BLaER1 treated with 17β-estradiol and CSF1 and Interleukin-3, amounts not matched to agents 10 nM and 100 nM (cell line): Measurements from ENCODE around the gene OAT.
"Not testable (repeated sequence)": the region's sequence is repeated elsewhere in the genome, so short reads cannot be mapped to it uniquely, and the experiment has no call there.

ENCODE experiments used
- H3K27ac ChIP-seq, 11 experiments: shearing (Covaris generic); formaldehyde crosslinking; 2 replicates each; pipeline ENCODE4 v1.8.1; 2022
- H3K27me3 ChIP-seq, 11 experiments: shearing (Covaris generic); formaldehyde crosslinking; 2 replicates each; pipeline ENCODE4 v1.8.1; 2022
- H3K36me3 ChIP-seq, 11 experiments: shearing (Covaris generic); formaldehyde crosslinking; 2 replicates each; pipeline ENCODE4 v1.8.1; 2022
- H3K4me1 ChIP-seq, 10 experiments: shearing (Covaris generic); formaldehyde crosslinking; 2 replicates each; pipeline ENCODE4 v1.8.1; 2022
- H3K4me2 ChIP-seq, 11 experiments: shearing (Covaris generic); formaldehyde crosslinking; 2 replicates each; pipeline ENCODE4 v1.8.1; 2022
- H3K4me3 ChIP-seq, 10 experiments: shearing (Covaris generic); formaldehyde crosslinking; 2 replicates each; pipeline ENCODE4 v1.8.1; 2022
- H3K9ac ChIP-seq, 11 experiments: shearing (Covaris generic); formaldehyde crosslinking; 2 replicates each; pipeline ENCODE4 v1.8.1; 2022
- H3K9me3 ChIP-seq, 11 experiments: shearing (Covaris generic); formaldehyde crosslinking; replicated peaks in 1 of 11; 2 replicates each; pipeline ENCODE4 v1.8.1; 2022
- H4K20me1 ChIP-seq, 11 experiments: shearing (Covaris generic); formaldehyde crosslinking; 2 replicates each; pipeline ENCODE4 v1.8.1; 2022
- Cebpa-rat ChIP-seq, 11 experiments: shearing (Covaris generic); IDR thresholded peaks; 2 replicates each; pipeline ENCODE4 v1.8.1; 2022

OAT gene

DNA sequence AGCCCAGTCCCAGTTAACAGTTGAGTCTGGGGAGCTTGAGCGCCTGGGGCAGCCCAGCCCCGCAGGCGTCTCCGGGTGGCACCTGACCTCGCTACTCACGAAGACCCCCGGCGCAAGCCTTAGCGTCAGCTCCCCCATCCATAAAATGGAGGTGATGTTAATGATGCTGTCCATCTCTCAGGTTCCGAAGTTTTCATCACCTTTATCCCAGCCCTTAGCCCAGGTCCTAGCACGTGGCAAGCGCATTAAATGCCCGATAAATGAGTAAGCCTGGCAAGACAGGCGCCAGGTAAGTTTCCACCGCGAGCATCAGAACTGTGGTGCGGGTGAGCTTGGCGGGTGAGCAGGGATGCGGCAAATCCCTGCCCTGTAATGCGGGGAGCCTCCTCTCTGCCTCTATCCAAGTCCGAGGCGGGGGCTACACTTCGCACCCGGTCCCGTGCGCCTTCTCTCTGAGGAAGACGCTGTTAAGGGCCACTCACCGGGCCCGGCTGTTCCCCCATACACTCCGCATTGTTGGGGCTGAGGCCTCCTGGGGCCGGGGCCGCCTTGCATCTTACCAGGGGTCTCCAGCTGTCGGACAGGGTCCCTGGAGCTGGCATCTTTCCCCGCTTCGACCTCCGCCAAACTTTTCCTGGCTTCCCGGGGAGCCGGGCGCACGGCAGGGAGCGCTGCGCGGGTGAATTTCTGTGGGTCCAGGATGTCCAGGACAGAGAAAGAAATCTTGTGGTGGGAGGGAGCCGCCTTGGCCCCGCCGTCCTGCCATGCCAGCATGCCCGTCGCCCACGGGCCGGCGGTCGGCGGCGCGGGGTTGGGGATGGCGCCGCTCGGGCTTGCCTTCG, 30.7 kb upstream of the OAT start:
- Histone ChIP-seq H4K20me1 (peaks cover 0 to 37% (median 10%) of the 10 kb centered on the region in 11 experiments; a peak in 11 of 22 replicates), H3K4me1 (peaks cover 0 to 7% (median 0%) of the 10 kb centered on the region in 10 experiments; a peak in 2 of 20 replicates), H3K9me3 (peaks cover 6 to 27% (median 13%) of the 10 kb centered on the region in 11 experiments; a peak in 18 of 22 replicates), H3K9ac (no peak overlapping the region), H3K27me3 (peaks cover 94 to 100% (median 100%) of the 10 kb centered on the region in 11 experiments), H3K4me2 (no peak overlapping the region), H3K27ac (no peak overlapping the region), H3K4me3 (peak overlapping the region in 1 of 10 experiments; percentile 4; a peak in 1 of 20 replicates), H3K36me3 (no peaks in the 10 kb centered on the region)
- TF ChIP-seq Cebpa-rat (IDR thresholded peaks at IDR 0.05), result no peak

DNA sequence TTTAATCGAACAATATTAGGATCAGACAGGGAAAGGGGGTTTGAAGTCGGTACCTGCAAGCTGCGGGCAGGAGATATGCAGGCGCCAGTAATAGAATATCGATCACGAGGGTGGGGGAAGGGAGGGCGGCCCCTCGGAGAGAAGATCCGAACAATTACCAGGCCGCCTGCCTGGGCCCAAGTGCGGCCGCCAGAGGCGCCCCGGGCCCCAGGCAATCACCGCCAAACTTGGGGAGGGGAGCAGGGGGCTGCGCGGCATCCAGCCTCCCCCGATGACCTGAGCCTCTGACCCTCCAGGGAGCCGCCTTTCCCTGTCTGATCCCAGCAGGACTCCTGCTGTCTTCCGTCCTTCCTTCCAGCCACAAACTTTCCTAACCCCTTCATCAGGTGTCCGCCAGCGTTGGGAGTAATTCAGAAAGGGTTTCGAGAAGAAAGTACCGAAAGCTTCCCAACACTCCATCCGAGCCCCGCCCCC, 30.0 kb upstream of the OAT start:
- Histone ChIP-seq H3K27me3 (peaks cover 90 to 97% (median 95%) of the 10 kb centered on the region in 11 experiments), H4K20me1 (peaks cover 0 to 37% (median 10%) of the 10 kb centered on the region in 11 experiments; a peak in 11 of 22 replicates), H3K36me3 (no peaks in the 10 kb centered on the region), H3K4me1 (peaks cover 0 to 7% (median 0%) of the 10 kb centered on the region in 10 experiments; a peak in 2 of 20 replicates), H3K4me2 (0 out of 22 replicates have a peak overlapping the region, but pooled peaks of 1 of the 11 experiments have one; percentile 43), H3K9ac (no peak overlapping the region), H3K4me3 (peak overlapping the region in 1 of 10 experiments; percentile 4; a peak in 1 of 20 replicates), H3K9me3 (peaks cover 6 to 27% (median 13%) of the 10 kb centered on the region in 11 experiments; a peak in 18 of 22 replicates), H3K27ac (no peak overlapping the region)
- no peak for TF ChIP-seq Cebpa-rat (IDR thresholded peaks at IDR 0.05)

DNA sequence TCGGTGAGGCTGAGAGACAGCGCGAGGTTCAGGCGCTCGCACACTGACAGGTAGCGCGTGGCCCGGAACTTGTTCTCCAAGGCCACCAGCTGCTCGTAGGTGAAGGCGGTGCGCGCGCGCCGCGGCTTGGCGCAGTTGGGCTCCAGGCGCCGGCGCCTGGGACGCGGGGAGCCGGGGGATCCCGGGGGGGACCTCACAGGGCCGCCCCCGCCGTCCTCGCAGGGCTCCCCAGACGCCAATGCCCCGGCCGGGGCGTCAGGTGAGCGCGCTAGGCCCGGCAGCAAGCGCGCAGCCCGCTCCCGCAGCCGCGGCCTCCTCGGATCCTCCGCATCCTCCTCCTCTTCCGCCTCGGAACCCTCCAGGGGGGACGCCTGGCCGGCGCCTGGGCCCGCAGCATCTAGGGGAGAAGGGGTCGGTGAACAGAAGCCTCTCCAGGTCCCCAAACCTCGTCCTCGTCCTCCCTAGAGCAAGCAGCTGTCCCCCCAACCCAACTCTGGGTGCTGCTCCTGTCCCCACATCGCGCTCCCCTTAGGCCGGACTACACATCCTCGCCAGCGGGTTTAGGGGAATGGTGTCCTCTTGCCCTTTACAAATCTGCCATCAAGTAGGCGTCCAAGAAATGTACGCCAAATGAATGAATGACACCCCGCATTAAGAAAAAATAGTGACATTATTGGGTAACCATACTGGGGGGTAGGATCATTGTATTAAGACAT, 29.2 kb upstream of the OAT start:
- no peak overlapping the region; a peak in 1 of 20 replicates for H3K4me3 ChIP-seq
- H3K36me3 ChIP-seq, result no peaks in the 10 kb centered on the region
- TF ChIP-seq Cebpa-rat (IDR thresholded peaks at IDR 0.05), result no peak
- H4K20me1 ChIP-seq, result peaks cover 0 to 37% (median 10%) of the 10 kb centered on the region in 11 experiments; a peak in 11 of 22 replicates
- H3K27ac ChIP-seq, result no peak overlapping the region
- peaks cover 6 to 27% (median 13%) of the 10 kb centered on the region in 11 experiments; a peak in 18 of 22 replicates for H3K9me3 ChIP-seq
- no peak overlapping the region for H3K4me2 ChIP-seq
- H3K27me3 ChIP-seq, result peaks cover 83 to 89% (median 88%) of the 10 kb centered on the region in 11 experiments
- H3K4me1 ChIP-seq, result peaks cover 0 to 7% (median 0%) of the 10 kb centered on the region in 10 experiments; a peak in 2 of 20 replicates
- no peak overlapping the region for H3K9ac ChIP-seq

DNA sequence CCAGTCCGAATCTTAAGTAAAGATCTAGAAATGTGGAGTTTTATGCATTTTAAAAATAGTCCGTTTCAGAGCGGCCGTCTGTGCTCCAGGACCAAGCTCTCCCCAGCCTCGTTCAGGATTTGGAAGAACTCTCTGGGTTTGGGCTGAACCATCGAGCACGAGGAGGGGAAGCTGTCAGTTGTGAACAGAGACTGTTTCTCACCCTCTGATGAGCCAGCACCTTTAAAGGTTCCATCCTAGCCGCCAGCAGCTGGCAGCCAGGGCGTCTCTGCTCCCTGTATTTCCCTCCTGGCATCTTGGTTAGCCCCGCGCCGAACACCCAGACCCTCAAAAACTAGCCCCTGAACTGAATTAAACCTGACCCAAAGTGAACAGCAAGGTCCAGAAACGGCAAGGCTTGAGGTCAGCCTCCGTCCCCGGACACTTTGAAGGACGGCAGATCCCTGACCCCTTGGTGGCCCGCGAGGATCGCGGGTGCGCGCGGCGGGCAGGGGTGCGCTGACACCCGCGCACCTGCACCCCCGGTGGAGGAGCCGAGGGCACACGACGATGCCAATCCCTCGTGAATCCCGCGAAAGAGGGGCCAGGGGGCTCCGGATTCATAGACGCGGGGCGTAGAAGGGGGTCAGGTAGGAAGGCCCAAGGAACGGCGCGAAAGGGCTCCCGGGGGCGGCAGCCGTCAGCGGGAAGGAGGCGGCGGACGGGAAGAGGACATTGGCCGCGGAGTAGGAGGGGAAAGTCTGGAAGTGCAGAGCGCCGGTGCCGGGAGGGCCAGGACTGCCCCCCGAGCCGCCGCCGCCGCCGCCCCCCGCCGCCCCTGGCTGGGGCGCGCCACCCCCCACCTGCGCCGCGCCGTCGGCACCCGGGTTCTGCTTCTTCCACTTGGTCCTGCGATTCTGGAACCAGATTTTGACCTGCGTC, 28.4 kb upstream of the OAT start:
- peaks cover 0 to 37% (median 10%) of the 10 kb centered on the region in 11 experiments; a peak in 11 of 22 replicates for H4K20me1 ChIP-seq
- no peak overlapping the region for H3K27ac ChIP-seq
- H3K4me2 ChIP-seq, result no peak overlapping the region
- no peaks in the 10 kb centered on the region for H3K36me3 ChIP-seq
- no peak overlapping the region for H3K9ac ChIP-seq
- no peak for TF ChIP-seq Cebpa-rat (IDR thresholded peaks at IDR 0.05)
- peaks cover 6 to 27% (median 13%) of the 10 kb centered on the region in 11 experiments; a peak in 18 of 22 replicates for H3K9me3 ChIP-seq
- peaks cover 75 to 81% (median 80%) of the 10 kb centered on the region in 11 experiments for H3K27me3 ChIP-seq
- H3K4me1 ChIP-seq, result peaks cover 0 to 3% (median 0%) of the 10 kb centered on the region in 10 experiments; a peak in 1 of 20 replicates
- H3K4me3 ChIP-seq, result no peak overlapping the region

DNA sequence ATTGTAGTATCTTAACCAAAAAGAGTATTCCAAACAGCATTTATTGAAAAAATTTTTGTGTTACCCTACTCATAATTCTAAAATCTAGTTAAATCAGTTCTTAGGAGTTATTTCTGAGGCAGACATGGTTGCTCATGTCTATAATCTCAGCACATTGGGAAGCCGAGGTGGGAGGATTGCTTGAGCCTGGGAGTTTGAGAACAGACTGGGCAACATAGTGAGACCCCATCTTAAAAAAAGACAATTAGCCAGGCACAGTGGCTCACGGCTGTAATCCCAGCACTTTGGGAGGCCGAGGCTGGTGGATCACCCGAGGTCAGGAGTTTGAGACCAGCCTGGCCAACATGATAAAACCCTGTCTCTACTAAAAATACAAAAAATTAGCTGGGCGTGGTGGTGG, 23.0 kb upstream of the OAT start:
- not testable (repeated sequence) for H3K9me3 ChIP-seq, H3K4me2 ChIP-seq, H4K20me1 ChIP-seq, H3K27ac ChIP-seq, H3K36me3 ChIP-seq, H3K4me3 ChIP-seq, H3K9ac ChIP-seq
- H3K27me3 ChIP-seq, result peaks cover 21 to 30% (median 26%) of the 10 kb centered on the region in 11 experiments
- peaks cover 0 to 12% (median 6%) of the 10 kb centered on the region in 10 experiments; a peak in 18 of 20 replicates for H3K4me1 ChIP-seq

DNA sequence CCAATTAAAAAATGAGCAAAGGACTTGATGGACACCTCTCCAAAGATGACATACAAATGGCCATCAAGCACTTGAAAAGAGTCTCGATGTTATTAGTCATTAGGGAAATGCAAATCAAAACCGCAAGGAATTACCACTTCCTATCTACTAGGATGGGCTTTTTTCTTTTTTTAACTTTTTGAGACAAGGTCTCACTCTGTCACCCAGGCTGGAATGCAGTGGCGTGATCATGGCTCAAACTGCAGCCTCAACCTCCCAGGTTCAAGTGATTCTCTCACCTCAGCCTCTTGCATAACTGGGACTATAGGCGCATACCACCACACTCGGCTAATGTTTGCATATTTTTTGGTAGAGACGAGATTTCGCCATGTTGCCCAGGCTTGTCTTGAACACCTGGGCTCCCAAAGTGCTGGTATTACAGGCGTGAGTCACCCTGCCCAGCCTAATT, 17.5 kb upstream of the OAT start:
- H3K4me1 ChIP-seq, result peaks cover 15 to 24% (median 20%) of the 10 kb centered on the region in 10 experiments
- H3K27ac ChIP-seq, result no peak overlapping the region
- H3K4me2 ChIP-seq, result peak overlapping the region; percentile 65 to 90 (median 75)
- H3K27me3 ChIP-seq, result peaks cover 0 to 12% (median 0%) of the 10 kb centered on the region in 11 experiments; a peak in 2 of 22 replicates
- peak overlapping the region in 2 of 11 experiments; percentile 1 to 7; a peak in 1 of 22 replicates for H3K9ac ChIP-seq
- H3K4me3 ChIP-seq, result peak overlapping the region in 1 of 10 experiments; percentile 44; a peak in 2 of 20 replicates
- no peaks in the 10 kb centered on the region for H3K36me3 ChIP-seq
- no peaks in the 10 kb centered on the region for H3K9me3 ChIP-seq
- peak in 2 of 11 experiments; percentile 9 to 21; a peak in 1 of 22 replicates for TF ChIP-seq Cebpa-rat (IDR thresholded peaks at IDR 0.05)
- peaks cover 0 to 9% (median 0%) of the 10 kb centered on the region in 11 experiments; a peak in 1 of 22 replicates for H4K20me1 ChIP-seq

DNA sequence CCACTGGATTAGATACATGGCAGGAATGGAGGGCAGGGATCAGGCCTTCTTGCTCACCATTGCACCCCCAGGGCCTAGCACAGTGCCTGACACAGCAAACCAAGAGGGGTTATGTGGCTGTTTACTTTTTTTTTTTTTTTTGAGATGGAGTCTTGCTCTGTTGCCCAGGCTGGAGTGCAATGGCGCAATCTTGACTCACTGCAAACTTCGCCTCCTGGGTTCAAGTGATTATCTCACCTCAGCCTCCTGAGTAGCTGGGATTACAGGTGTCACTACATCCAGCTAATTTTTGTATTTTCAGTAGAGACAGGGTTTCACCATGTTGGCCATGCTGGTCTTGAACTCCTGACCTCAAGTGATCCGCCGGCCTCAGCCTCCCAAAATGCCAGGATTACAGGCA, 17.0 kb upstream of the OAT start:
- not testable (repeated sequence) for H3K27ac ChIP-seq, H3K9ac ChIP-seq, H3K36me3 ChIP-seq, H4K20me1 ChIP-seq, H3K4me3 ChIP-seq, H3K9me3 ChIP-seq
- Histone ChIP-seq H3K4me1 (peaks cover 15 to 24% (median 20%) of the 10 kb centered on the region in 10 experiments), H3K4me2 (peak overlapping the region; percentile 65 to 90 (median 75)), H3K27me3 (peaks cover 0 to 12% (median 0%) of the 10 kb centered on the region in 11 experiments; a peak in 2 of 22 replicates)

DNA sequence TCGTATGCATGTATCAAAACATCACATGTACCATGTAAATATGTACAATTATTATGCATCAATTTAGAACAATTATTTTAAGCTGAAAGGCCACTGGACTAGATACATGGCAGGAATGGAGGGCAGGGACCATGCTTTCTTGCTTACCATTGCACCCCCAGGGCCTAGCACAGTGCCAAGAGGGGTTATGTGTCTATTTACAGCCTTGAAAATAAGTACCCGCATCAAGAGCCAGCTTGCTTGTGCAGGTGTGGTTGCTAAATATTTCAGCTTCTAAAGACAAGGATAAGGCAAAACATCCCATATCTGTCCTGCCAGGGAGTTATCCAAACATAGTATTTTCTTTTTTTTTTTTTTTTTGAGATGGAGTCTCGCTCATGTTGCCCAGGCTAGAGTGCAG, 14.7 kb upstream of the OAT start:
- Histone ChIP-seq H3K27me3 (peaks cover 0 to 12% (median 0%) of the 10 kb centered on the region in 11 experiments; a peak in 2 of 22 replicates), H3K4me2 (no peak overlapping the region), H3K36me3 (no peaks in the 10 kb centered on the region), H3K9me3 (no peaks in the 10 kb centered on the region), H3K27ac (no peak overlapping the region), H3K9ac (no peak overlapping the region), H4K20me1 (peaks cover 0 to 9% (median 0%) of the 10 kb centered on the region in 11 experiments; a peak in 1 of 22 replicates), H3K4me1 (peaks cover 15 to 24% (median 20%) of the 10 kb centered on the region in 10 experiments), H3K4me3 (no peak overlapping the region)
- no peak for TF ChIP-seq Cebpa-rat (IDR thresholded peaks at IDR 0.05)
